Body of pancreas (tissue), 4 donors: ENCODE data around the gene EYA4.

Source experiments
- POLR2A ChIP-seq, 3 donors: fragments of 450-650 bp; IDR thresholded peaks; one replicate each; pipeline ENCODE4 v1.6.1; 2016; ENCODE audit warnings: antibody characterized with exemption in 3 of 3, mild to moderate bottlenecking in 2 of 3
- TF ChIP-seq, protein P1 (sequence below), 7 experiments: fragments of 450-650 bp in 4 of 7; fragments of 200-600 bp in 3 of 7; sonication (generic) in 3 of 7; IDR thresholded peaks; one replicate each; pipeline ENCODE4 v1.5.1; 2016 to 2019; ENCODE audit warnings: antibody characterized with exemption in 7 of 7

- TF ChIP-seq, protein P1, sequence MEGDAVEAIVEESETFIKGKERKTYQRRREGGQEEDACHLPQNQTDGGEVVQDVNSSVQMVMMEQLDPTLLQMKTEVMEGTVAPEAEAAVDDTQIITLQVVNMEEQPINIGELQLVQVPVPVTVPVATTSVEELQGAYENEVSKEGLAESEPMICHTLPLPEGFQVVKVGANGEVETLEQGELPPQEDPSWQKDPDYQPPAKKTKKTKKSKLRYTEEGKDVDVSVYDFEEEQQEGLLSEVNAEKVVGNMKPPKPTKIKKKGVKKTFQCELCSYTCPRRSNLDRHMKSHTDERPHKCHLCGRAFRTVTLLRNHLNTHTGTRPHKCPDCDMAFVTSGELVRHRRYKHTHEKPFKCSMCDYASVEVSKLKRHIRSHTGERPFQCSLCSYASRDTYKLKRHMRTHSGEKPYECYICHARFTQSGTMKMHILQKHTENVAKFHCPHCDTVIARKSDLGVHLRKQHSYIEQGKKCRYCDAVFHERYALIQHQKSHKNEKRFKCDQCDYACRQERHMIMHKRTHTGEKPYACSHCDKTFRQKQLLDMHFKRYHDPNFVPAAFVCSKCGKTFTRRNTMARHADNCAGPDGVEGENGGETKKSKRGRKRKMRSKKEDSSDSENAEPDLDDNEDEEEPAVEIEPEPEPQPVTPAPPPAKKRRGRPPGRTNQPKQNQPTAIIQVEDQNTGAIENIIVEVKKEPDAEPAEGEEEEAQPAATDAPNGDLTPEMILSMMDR (IDR thresholded peaks at IDR 0.05): no peak
- no peak for TF ChIP-seq POLR2A (IDR thresholded peaks at IDR 0.05)
Measured at GRCh38 chr6:133352046-133352445, 110.9 kb downstream of the EYA4 start.
